Activated CD8-positive, alpha-beta memory T cell treated with anti-CD3 and anti-CD28 coated beads for 1 hour (primary cell): ENCODE results near the gene ADGRB3.

Experiments
- DNase-seq, 2 donors: peaks; one replicate each; pipeline ENCODE4 v3.0.0-alpha.2; 2020; ENCODE audit warnings: low read depth in 1 of 2; ENCODE audit errors: extremely low read depth in 1 of 2

ADGRB3 gene

DNA sequence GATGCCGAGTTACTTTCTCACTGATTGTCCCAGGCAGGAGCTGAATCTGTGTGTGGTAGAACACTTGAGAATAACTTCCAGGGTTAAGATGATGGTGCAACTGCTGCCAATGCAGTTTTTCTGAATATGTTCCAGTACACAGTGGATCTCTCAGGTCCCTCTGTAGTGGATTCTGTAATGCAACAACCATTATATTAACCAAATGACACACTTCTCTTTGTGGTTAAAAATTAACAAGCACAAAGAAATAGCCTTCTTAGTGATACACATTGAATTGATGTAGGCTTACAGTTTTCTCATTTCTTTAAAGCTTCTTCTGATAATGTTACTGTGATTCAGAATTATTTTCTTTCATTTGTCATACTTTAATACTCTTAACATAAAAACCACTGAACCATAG, 383.8 kb downstream of the ADGRB3 start:
- no peak for DNase-seq

DNA sequence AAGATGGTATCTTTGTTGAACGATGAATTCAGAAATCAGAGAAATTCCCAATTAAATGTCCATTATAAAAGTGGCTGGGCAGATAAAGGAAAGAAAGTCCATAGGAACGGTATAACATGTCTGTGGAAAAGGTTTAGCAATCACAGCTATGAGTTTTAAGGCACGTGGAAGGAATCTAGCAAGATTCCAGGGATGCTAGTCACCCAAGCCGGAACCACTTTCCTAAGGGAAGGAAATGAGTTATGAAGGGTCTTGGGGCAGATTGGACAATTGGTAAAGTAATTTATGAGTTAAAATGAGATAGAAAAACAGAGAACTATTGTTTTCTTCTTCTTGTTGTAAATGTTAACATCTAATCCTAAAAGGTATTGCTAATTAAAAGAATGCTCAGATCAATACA, 384.8 kb downstream of the ADGRB3 start:
- no peak for DNase-seq

DNA sequence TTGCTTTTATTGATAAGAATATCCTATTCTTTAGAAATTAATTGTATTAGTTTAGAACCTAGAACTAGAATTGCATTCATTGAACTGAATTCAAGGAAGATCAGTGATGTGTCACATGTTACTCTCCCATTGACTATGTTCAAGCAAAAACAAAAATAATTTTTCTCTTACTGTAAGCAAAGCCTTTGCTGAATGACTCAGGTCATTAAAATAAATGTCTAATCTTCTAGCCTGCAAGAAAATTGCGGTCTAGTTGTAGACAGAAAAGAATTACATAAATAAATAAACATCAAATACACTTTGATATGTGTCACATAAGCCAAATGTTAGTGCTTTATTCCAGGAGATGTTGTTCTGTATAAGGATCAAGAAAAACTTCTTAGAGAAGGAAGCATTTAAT, 387.9 kb downstream of the ADGRB3 start:
- DNase-seq = no peak

DNA sequence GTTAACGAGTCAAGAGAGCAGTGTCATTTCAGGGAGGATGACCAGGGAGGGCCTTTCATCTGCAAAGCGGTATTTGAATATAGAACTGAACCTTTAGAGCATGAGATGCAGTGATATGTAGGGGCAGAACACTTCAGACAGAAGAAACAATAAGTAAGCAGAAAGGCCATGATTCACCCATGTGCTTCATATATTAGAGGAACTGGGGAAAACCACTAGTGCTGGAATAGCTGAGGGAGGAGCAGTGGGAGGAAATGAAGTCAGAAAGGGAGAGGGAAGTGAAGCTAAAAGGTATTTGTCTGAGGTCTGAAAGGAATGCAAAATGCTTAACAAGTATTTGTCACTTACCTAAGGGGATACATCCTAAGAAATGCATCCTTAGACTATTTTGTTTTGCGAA, 391.2 kb downstream of the ADGRB3 start:
- DNase-seq = no peak

DNA sequence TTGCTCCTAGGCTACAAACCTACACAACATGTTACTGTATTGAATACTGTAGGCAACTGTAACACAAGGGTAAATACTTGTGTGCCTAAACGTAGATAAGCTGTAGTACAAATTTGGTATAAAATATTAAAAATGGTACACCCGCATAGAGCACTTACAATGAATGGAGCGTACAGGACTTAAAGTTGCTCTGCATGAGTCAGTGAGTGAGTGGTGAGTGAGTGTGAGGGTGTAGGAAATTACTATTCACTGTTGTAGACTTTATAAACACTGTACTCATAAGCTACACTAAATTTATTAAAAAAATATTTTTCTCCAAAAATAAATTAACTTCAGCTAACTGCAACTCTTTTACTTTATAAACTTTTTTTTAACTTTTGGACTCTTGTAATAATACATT, 391.6 kb downstream of the ADGRB3 start:
- DNase-seq = no peak

DNA sequence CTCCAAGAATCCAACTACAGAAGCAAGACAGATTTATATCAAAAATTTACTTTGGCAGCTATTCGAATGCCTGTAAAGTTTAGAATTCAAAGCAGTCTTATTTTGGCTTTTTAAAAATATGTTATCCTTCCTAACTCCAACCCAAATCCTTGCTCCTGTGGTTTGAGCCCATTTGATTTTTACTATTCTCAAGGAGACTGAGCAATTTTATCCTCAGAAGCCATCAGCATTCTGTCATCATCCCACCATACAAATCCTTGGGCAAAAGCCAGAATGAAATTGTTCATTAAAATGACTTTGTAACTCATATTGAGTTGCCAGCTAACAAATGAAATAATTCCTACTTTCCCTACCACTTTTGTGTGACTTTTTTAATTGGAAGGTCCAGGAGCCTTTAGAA, 392.8 kb downstream of the ADGRB3 start:
- DNase-seq = no peak

DNA sequence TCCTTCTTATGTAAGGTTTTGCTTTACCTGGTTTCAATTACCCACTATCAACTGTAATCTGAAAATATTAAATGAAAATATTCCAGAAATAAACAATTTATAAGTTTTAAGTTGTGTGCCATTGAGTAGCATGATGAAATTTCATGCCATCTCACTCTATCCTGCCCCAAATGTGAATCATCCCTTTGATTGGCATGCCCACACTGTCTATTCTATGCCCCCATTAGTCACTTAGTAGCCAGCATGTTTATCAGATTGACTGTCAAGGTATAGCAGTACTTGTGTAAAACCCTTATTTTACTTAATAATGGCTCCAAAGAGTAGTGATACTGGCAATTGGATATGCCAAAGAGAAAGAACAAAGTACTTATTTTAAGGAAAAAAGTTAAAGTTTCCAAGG, 403.8 kb downstream of the ADGRB3 start:
- no peak for DNase-seq

DNA sequence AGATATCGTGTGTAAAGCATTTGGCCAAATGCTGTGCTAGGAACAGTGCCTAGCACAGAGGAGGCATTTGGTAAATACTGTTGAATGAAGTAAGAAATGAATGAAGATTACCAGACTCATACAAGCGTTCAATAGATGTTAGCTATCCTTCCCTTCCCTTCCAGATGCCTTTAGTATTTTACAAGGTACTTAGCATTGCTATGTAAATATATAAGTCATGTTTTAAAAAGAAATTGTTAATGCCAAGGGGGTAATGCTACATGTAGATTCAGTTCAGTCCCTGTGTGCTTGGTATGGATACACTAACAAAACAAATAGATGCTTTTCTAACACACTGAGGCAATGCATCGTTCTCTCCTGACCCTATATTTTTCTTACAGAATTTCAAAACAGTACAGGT, 407.2 kb downstream of the ADGRB3 start:
- no peak for DNase-seq

DNA sequence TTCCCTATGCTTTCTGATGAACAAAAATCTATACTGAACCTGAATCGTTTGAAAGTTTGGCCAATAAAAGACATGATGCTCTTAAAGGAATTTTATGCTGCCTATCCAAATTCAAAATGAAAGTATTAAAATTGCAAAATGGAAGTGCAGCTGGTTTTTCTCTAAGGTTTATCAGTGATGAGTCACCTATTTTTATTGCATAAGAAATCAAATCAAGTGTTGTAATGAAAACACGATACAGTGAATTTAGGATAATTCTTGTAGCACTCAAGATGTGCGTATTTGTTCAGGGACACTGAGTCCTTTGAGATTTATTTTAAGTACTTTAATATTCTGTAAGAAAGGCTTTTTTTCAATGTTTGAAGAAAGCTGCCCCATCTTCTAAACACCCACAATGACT, 409.5 kb downstream of the ADGRB3 start:
- DNase-seq = no peak

DNA sequence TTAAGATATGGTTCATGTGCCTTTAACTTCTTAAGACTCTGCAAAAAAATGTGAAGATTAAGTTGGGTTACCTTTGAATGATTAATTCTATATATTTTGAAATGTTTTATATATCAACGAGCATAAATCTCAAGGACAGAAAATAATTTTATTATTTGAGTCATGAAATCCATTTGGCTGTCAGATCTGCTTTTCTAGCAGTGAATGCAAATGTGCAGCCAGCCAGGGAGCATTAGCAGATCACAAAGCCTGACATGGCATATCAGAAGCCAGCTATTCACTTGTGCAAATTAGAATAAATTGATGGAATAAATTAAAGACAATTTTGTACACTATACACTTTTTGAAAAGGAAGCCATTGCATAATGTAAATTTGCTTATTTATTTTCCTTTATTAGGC, 424.3 kb downstream of the ADGRB3 start:
- no peak for DNase-seq

DNA sequence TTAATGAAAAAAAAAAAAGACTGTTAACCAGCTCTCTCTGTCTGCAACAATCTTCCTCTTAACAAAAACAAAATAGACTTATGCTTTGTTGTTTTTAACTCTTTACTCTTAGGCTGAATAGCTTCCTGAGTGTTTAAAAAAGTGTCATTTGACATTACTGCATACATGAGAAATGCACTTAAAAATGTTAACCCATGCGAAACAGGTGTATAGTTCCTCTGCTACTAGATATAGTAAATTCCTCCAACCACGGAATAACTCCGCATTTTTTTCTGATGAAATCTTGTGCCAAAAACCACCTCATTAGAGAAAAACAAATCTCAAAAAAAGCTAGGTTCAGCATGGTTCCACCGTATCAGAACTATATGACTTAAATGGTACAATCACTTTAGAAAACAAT, 426.0 kb downstream of the ADGRB3 start:
- DNase-seq = no peak

DNA sequence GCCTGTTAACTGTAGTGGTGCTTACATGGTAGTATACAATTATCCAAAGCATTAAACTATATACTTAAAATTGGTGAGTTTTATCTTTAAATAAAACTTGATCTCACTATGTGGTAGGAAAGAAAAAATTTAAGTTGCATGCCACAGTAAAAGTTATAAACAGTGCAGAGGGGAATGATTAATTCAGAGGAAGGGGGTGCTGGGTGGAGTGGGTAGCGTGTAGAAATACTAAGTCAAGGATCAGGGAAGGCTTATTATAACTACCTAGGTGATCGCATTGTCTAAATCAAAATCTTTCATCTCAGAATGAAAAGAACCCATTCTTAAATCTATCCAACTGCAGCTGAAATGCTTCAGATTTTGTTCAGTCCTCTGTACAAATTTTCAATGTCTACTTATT, 428.3 kb downstream of the ADGRB3 start:
- DNase-seq = no peak

DNA sequence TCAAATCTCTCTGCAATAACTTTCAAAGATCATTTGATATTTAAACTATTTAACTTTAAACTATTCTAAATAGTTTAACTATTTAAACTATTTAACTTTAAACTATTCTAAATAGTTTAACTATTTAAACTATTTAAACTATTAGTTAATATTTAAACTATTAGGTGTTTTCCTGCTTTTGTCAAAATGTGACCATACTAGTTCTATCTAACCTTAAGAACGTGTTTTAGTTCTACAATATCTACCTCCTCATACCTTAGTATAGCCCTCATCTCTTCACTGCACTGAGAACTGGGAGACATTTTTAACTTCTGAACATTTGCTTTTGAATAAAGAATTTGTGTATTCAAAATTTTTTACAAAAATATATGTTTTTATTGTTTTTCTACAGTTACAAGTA, 429.1 kb downstream of the ADGRB3 start:
- DNase-seq = no peak

DNA sequence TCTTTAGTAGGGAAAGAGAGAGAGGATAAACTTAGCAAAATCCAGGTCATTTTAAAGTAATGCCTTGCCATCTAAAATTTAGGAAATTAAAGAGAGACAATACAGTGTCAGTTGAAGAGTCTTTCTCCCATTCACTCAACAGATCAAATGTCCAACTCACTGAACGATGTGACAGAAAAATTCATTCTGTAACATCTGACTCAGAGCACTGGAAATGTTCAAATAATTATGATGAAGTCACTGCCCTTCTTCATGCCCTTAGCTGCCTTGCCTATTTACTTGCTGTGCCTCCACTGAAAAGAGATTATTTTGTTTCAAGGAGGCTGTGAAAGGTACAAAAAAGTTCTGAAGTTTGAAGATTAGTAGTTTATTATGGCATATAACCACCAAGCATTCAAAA, 434.8 kb downstream of the ADGRB3 start:
- DNase-seq = no peak

DNA sequence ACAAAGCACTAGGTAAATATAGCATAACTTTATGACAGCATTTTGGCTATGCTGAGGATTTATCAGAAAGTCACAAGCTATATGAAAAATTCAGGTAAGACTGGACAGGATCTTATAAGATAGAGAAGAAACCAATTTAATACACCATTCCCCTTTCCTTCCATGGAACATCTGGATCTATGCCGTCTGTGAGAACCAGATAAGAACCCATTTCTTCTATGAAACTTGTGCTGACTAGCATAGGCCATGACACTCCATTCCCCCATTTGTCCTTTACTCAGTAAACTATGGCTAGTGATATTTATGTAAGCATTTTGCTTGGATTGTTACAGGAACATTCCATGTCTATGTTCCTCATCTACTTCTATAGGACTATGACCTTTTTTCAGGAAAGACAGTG, 437.7 kb downstream of the ADGRB3 start:
- DNase-seq = no peak

DNA sequence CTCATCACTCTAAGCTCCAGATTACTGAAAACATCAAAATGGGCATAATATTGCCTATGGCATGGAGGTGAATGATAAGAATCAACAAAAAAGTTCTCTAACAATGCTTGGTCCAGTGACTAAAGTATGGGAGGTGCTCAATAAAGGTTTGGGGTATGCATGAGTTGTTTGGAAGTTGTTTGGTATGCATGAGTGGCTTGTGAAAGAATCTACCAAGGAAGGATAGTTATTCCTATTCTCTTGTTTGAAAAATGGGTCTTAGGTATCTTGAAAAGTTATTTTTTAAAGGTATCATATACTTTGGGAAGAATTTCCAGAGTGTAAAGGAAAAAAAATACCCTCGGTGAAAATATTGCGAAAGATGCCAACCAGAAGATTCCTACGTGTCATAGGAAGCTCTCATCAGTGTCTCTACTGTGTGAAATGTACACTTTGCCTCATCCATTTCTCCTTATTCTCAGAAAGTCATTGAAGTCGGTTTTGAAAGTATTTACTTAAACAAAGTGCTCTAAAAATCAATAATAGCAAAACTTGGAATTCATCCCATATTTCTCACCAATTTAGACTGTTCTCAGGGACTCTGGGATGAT, 449.8 kb downstream of the ADGRB3 start:
- DNase-seq = no peak

DNA sequence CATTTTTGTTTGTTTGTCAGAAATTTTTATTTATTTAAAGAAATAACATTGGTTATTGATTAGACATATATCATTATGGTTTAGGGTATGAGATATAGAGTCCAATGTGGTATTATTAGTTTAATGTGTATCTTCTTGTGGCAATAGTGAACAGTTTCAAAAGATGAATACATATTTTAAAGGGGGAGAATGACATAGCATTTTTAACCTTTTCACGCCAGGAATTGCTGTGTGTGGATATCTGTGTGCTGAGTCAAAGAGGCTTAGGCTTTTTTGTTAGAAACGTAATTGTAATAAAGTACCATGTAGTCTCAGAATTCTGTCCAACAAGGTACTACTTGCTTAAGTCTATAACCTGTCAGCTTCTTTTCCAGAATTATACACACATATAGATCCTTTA, 451.6 kb downstream of the ADGRB3 start:
- DNase-seq = no peak

DNA sequence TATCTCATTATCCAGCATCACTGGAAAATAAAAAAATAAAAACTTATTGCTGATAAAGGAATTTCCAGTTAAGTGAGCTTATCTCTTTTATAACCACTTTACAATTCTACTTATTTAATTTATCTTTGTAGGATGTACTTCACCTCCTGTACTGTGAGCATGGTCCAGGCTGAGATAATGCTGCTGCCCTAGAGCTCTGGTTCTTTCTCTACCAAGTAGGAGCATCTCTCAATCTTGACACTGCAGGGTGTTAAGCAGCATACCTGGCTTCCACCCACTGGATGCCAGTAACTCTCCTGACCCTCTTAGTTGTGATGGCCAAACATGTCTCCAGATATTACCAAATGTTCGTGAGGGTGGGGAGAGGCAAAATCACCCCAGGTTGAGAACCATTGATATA, 454.5 kb downstream of the ADGRB3 start:
- no peak for DNase-seq

DNA sequence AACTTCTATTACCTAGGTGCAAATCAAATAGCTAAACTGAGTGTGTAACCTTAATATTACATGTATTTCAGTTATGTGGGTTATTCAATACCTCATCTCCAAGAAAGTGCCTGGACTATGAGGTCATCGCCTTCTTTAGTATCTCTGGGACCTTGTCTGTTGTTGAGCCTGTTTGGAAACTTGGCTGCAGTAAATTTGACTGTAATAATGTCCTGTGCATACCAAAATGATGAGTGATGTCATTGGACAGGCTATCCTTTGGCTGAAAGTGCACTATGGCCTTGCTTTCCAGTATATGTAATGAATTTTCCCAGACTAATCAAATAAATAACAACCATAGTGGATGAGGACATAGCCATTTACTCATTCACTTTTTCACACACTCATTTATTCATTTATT, 455.1 kb downstream of the ADGRB3 start:
- DNase-seq = no peak

DNA sequence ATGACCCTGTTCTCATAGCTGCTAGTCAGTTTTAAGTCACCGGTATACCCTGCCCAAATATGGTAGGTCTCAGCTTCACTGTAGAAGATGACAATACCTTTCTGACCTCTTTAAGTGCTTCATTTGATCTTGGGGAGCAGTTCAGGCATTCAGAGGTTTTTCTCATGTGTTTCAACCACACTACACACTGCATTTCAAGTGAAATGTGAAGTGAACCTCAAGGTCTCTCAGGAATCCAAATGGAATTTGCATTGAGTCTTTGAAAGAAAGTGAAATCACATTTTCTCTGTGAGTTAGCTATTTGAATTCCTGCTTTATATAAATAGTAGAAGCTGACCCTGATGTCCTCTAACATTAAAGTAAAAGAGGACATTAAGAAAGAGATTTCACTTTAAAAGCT, 461.6 kb downstream of the ADGRB3 start:
- no peak for DNase-seq

DNA sequence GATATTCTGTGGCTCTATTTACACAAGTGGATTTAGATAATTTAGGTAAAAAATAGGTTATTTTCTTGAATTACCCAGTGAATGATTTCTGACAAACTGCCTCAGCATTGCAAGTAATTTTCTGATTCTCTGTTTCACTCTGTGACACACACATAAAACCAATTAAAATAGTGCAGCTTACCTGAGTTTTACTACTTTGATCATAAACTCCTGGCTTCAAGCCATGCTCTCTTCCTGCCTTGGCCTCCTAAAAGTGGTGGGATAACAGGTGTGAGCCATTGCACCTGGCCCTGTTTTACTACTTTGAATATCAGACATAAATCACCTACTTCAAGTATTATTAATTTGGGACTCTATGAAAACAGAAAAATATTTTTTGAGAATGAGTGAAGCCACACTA, 462.9 kb downstream of the ADGRB3 start:
- no peak for DNase-seq

DNA sequence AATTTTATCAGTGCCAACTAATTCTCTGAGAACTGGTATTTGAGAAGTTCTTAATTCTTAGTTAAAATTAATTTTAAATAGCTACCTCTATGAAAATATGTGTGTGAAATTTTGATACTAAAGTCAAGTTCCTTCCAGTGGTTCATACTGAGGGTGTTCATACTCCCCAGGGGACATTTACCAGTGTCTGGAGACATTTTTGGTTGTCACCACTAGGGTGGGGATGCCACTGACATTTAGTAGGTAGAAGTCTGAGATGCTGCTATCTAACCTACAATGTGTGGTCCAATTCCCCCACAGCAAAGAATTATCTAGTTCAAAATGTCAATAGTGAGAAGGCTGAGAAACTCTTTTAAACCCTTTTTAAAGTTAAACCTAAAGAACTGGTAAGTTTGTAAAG, 463.8 kb downstream of the ADGRB3 start:
- DNase-seq = no peak

DNA sequence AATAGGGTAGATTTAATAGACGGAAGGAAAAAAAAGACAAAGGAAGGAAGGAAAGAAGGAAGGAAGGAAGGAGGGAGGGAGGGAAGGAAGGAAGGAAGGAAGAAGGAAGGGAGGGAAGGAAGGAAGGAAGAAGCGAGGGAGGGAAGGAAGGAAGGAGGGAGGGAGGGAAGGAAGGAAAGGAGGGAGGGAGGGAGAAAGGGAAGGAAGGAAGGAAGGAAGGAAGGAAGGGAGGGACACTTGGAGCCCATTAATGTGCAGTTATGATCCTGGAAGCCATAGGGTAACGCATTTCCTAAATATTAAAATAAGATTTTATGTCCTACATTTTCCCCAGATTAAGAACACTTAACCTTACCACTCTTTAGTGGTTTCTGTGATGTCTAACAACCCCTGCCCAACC, 465.7 kb downstream of the ADGRB3 start:
- DNase-seq = no peak

DNA sequence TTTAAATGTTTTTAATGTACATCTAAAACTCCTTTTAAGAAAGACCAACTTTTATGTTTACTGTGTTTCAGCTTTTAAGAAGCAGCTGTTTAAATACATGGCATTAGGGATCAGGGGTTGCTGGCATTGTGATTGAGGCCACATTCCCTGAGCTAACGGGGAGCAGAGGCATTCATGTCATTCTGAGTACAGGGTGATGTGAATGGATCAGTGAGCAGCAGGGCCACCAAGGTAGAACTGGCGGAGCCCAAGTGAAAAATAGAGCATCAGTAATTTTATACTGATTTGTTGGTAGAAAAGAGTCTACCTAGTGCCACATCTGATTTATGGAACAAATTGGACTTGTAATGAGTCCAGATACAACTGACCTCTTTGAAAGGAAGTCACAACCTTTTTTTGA, 467.3 kb downstream of the ADGRB3 start:
- DNase-seq = no peak
